GM19455 (cell line): ENCODE measurements around the gene GPR148.
A peak's percentile ranks its signal among the peaks of the same experiment; 100 is the strongest.
"Not testable (repeated sequence)": the region's sequence is repeated elsewhere in the genome, so short reads cannot be mapped to it uniquely, and the experiment has no call there.

Source experiments
- ATAC-seq: cut with Tn5 transposase; IDR thresholded peaks from one replicate; pipeline ENCODE4 v1.9.1; 2021; ENCODE audit not compliant: unreplicated experiment

Gene GPR148

GRCh38 chr2:130728549-130729316, at the start of gene GPR148:
GPR148 (plus strand) TSS chr2:130729070; CDS start chr2:130729152, 82 bp downstream.
- ATAC-seq = no peak

GRCh38 chr2:130692041-130692770, 36.7 kb upstream of the GPR148 start:
- not testable (repeated sequence) for ATAC-seq

- not testable (repeated sequence) for ATAC-seq
These were observed 35.4 kb upstream of the GPR148 start for GRCh38 chr2:130693474-130693873.

GRCh38 chr2:130703250-130703649, 25.6 kb upstream of the GPR148 start:
- ATAC-seq = not testable (repeated sequence)

GRCh38 chr2:130714795-130715194, 14.1 kb upstream of the GPR148 start:
- not testable (repeated sequence) for ATAC-seq

GRCh38 chr2:130720036-130720435, 8.8 kb upstream of the GPR148 start:
- ATAC-seq = no peak

- no peak for ATAC-seq
These were observed 8.3 kb upstream of the GPR148 start for GRCh38 chr2:130720528-130720927.

GRCh38 chr2:130724455-130724854, 4.4 kb upstream of the GPR148 start:
- no peak for ATAC-seq

- ATAC-seq = no peak
These were observed 2.2 kb upstream of the GPR148 start for GRCh38 chr2:130726614-130727180.

- ATAC-seq = peak; percentile 92
These were observed 1.5 kb upstream of the GPR148 start for GRCh38 chr2:130727286-130727924.

GRCh38 chr2:130728007-130728454, 839 bp upstream of the GPR148 start:
- peak; percentile 18 for ATAC-seq

GRCh38 chr2:130729322-130730299, 741 bp downstream of the GPR148 start:
- no peak for ATAC-seq

- not testable (repeated sequence) for ATAC-seq
These were observed 3.4 kb downstream of the GPR148 start for GRCh38 chr2:130732257-130732656.

- no peak for ATAC-seq
These were observed 6.3 kb downstream of the GPR148 start for GRCh38 chr2:130735200-130735599.

- no peak for ATAC-seq
These were observed 7.6 kb downstream of the GPR148 start for GRCh38 chr2:130736487-130736886.

GRCh38 chr2:130737592-130737991, 8.7 kb downstream of the GPR148 start:
- no peak for ATAC-seq

- ATAC-seq = no peak
These were observed 11.8 kb downstream of the GPR148 start for GRCh38 chr2:130740671-130741070.

- no peak for ATAC-seq
These were observed 14.4 kb downstream of the GPR148 start for GRCh38 chr2:130743278-130743677.

GRCh38 chr2:130744287-130745117, 15.6 kb downstream of the GPR148 start:
- no peak for ATAC-seq
